Activated CD4-positive, CD25-positive, alpha-beta regulatory T cell treated with anti-CD3 and anti-CD28 coated beads, Interleukin-2, amount 50 U/mL, for 72 hours (primary cell): Measurements from ENCODE around the gene MATN1.
"Not testable (repeated sequence)": the region's sequence is repeated elsewhere in the genome, so short reads cannot be mapped to it uniquely, and the experiment has no call there.

Experiments
- DNase-seq: peaks from one replicate; pipeline ENCODE4 v3.0.0; 2021

Gene MATN1, protein sequence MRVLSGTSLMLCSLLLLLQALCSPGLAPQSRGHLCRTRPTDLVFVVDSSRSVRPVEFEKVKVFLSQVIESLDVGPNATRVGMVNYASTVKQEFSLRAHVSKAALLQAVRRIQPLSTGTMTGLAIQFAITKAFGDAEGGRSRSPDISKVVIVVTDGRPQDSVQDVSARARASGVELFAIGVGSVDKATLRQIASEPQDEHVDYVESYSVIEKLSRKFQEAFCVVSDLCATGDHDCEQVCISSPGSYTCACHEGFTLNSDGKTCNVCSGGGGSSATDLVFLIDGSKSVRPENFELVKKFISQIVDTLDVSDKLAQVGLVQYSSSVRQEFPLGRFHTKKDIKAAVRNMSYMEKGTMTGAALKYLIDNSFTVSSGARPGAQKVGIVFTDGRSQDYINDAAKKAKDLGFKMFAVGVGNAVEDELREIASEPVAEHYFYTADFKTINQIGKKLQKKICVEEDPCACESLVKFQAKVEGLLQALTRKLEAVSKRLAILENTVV

DNA sequence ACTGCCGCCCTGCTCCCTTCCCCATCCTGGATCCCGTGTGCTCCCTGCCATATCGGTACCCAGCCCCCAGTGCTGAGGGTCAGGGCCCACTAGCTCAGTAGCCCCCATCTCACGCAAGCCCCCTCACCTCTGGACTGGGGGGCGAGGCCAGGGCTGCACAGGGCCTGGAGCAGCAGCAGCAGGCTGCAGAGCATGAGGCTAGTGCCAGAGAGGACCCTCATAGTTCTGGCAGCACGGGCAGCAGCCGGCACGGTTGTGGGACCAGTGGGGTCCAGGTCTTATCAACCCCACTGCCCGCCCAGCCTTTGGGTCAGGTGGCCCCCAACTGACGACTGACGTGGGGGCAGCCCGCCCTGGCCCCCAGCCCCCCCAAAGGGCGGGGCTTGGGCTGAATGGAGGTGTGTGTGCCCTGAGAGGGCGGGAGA, at the start of gene MATN1:
MATN1 (minus strand) TSS at position 255 of the 425 bp plus-strand sequence; CDS start at position 221, 34 bp downstream.
- no peak for DNase-seq

DNA sequence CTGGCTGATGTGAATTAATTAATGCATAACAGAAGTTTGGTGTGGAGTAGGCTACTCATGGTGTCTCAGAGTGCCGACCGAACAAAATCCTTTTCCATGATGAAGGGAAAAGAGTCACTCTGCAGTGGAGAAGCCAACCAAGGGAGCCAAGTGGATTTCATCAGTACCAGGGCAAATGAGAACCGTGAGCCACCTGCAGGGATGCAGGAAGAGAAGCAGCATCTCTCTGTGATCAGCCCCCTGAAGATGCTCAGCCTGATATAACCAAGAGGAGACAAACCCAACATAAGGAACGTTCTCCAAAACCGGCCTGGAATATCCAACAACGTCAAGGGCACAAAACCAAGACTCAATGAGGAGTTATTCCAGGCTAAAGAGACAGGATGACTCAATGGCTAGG, 47.6 kb upstream of the MATN1 start:
- DNase-seq, result no peak

DNA sequence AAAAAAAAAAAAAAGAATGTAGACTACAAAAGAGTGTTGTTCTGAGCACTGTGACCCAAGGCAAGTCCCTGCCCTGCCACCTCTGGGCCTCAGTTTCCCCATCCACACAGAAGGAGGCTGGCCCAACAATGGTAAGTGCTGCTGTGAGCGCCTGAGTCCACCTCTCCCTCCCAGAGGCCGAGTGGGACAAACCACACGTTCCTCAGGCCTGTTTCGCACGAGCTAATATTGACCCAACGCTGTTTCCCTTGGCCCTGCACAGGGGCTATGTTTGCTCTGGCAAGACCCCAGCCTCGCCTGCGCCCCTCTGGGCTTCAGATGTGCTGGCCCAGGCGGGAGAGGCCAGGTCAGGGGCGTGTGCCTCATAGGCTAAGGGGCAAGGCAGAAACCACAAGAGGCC, 46.8 kb upstream of the MATN1 start:
- no peak for DNase-seq

GRCh38 chr1:30768830-30769718, 45.7 kb upstream of the MATN1 start:
- no peak for DNase-seq

- no peak for DNase-seq
Measured at GRCh38 chr1:30768159-30768829, 44.9 kb upstream of the MATN1 start.

DNA sequence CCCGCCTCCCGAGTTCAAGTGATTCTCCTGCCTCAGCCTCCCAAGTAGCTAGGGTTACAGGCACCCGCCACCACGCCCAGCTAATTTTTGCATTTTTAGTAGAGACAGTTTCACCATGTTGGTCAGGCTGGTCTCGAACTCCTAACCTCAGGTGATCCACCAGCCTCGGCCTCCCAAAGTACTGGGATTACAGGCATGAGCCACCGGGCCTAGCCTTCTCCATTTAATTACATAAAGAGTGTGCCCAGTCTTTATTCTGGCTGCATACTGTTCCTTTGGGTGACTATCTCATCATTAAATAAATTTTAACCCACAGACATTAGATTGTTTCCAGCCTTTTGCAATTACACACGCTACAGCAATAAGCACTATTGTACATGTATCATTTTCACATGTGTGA, 43.6 kb upstream of the MATN1 start:
- not testable (repeated sequence) for DNase-seq

DNA sequence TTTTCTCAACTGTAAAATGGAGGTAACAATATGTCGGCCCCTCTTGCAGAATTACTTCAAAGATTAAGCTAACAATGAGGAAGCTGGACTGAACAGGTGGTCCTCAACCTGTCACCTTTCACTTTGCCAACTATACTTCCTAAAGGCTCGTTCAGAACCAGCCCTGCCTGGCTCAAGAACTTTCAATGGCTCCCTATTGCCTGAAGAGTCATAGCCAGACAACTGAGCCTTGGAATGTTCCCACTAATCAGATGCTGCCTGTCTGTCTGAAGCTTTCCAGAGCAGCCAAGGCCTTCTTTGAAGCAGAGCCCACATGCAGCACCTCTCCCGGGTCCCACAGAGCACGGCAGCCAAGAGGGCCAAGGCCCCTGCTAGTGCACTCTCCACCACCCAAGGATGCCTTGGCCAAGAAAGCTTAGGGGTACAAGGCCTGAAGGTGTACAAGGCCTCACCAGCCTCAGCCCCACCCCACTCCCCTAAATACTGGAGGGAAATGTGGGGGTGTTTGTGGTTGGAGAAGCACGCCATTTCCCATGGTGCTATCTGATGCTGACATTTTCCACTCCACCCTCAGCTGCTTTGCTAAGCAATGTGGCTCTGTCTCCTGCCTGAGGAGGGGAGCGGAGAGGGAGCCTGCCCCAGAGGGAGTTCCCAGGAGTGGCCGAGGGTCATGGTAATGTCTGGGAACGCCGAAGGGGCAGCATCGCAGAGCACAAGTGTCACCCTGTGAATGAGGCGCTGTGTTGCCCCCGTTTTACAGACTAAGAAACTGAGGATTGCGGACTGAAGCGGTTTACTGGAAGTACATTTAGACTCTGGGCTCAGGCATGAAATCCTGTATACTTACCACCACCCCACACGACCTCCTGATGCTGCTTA, 42.4 kb upstream of the MATN1 start:
- DNase-seq, result no peak

DNA sequence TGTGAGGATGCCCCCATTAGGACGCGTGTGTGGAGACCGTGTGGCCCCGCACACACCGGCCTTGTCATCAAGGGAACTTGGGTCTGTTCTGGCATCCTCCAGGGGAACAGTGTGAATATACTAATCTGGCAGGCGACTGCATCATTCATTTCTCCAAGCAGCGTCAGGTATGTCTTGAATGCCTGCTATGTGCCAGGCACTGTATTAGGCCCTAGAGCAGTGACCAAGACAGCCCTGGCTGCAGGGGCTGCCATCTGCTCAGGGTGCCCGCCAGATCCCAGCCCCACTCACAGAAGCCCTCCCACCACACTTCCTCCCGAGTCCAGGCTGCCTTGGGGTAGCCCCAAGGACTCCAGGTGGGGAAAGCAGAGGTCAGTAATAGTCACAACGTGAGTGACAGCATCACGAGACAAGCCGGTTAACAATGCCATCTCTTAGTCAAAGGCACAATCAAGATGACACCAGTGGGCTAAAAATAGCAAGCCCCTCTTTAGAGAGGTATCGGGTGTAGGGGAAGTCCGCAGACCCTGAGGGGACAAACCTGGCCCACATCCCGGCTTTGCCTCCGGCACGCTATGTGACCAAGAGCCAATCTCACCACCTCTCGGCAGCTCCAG, 41.7 kb upstream of the MATN1 start:
- DNase-seq, result no peak

GRCh38 chr1:30764396-30764795, 41.0 kb upstream of the MATN1 start:
- no peak for DNase-seq

DNA sequence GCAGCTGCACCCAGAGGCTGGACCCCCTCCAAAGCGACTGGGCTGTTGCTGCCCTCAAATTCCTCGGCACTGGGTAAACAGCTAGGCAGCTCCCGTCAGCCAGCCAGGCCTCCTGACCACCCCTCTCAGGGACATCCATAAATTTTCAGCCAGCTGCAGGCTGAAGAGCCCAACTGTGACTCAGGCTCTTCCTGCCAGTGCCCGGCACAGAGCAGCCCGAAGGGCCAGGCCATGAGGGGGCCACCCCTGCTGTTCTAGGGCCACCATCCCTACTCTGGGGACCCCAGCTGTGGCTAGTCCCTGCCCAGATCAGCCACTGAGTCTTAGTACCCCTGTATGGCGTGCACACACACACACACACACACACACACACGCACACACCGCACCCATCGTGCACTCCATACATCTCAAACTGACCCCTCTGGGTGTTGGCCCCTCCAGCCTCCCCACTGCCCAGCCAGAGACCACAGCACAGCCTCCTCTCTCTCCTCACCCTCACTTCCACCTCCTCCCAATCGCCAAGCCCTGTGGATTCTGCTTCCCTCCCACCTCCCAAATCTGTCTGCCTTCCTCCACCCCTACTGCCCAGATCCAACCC, 40.4 kb upstream of the MATN1 start:
- no peak for DNase-seq

- DNase-seq, result no peak
Measured at GRCh38 chr1:30762930-30763650, 39.7 kb upstream of the MATN1 start.

DNA sequence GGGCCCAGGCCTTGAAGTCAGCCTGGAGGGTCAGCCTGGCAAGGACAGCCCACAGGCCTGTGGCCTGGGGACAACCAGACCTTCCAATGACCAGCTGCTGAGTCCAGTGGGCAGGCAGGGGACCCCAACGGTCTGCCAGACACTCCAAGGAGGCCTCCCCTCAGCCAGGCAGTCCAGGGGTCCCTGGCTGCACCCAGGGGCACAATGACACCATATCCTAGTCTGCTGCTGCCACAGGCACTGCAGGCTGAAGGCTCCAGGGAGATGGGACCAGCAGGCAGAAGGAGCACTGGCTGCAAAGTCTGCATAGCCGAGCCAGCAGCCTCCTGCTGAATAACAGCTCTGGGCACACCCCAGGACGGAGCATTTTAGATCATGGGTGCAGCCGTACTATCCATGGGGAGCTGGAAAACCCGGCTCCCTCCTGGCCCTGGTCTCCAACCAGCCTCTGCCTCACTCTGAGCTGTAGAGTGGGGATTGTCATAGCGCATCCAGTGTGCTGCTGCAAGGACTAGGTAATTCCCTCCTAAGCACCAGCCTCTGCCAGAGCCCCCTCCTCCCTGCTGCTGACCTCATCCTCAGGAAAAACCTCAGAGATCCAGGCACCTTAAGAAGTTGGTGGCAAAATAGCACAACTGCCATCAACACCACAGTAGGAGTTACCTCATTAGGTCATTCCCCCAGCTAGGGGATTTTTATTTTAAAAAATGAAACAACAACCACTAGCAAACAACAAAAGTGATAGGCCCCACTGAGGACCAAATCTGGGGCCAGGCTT, 39.0 kb upstream of the MATN1 start:
- no peak for DNase-seq

GRCh38 chr1:30761381-30762151, 38.2 kb upstream of the MATN1 start:
- DNase-seq, result no peak

- no peak for DNase-seq
Measured at GRCh38 chr1:30760596-30761324, 37.4 kb upstream of the MATN1 start.

DNA sequence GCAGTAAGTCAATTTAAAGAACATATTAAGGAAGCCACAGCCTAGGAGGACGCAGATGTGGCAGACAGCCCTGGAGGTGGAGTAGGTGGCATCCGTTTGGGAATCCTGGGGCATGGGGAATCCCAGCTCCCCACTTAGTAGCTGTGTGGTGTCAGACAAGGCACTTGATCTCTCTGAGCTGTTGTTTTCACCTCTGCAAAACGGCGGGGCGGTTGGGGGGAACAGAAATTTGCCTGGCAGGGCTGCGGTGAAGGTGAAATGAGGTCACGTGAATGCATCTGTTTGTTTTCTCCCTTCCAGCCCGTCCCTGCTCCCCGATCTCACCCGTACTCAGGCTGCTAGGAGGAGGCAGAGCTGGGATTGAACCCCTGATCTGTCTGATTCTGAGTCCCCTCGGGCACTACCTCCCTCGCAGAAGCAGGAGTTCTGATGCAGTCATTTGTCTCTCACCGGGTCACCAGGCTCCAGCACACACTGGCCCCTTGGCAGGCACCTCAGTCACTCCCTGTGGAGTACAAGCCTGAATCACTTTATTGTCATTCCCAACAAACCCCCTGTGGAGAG, 36.4 kb upstream of the MATN1 start:
- DNase-seq, result peak; percentile 58

- no peak for DNase-seq
Measured at GRCh38 chr1:30758785-30759380, 35.5 kb upstream of the MATN1 start.

GRCh38 chr1:30758121-30758688, 34.8 kb upstream of the MATN1 start:
- no peak for DNase-seq
